Measurements from ENCODE around the gene DENND4B. TPM values are rescaled to one million over a fixed set of nuclear protein-coding genes. Genes with fewer than 3 reads are reported as not detected.

Gene DENND4B
- total RNA-seq, 2 donors from 2014 or later = 98.0 to 130 TPM

- H3K4me3 Mint-ChIP-seq = no peak overlapping the region
- H3K4me1 Mint-ChIP-seq = no peaks in the 10 kb centered on the region
- ATAC-seq (replicated peaks) = no peak
- no peaks in the 10 kb centered on the region for H3K9me3 Mint-ChIP-seq
- no peaks in the 10 kb centered on the region for H3K27me3 Mint-ChIP-seq
- H3K27ac Mint-ChIP-seq = no peak overlapping the region
- peaks cover 51% of the 10 kb centered on the region for H3K36me3 Mint-ChIP-seq (ENCODE audit: low read depth)
These were observed 16.3 kb downstream of the DENND4B start for GRCh38 chr1:153929981-153930948.

DNA sequence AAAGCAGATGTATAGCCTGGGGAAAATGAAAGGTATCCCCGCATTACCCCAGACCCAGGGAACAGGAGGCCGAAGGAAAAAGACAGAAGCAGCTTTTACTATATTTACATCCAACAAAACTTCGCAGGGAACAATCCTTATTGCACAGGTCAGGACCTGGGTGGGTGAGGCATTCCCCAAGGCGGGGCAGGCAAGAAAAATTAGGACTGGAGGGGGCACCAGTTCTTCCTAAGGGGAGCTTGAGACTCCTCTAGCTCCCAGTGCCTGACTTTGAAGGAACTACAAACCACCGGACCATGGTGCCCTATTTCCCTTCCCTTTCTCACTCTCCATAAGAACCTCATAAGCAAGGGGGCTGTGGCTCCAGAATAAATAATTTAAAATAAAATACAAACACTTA lies 17.1 kb downstream of the DENND4B start:
- Mint-ChIP-seq H3K27ac (peak overlapping the region; percentile 12), H3K4me3 (no peak overlapping the region), H3K36me3 (ENCODE audit: low read depth) (peaks cover 43% of the 10 kb centered on the region), H3K27me3 (no peaks in the 10 kb centered on the region), H3K9me3 (no peaks in the 10 kb centered on the region), H3K4me1 (no peaks in the 10 kb centered on the region)
- no peak for ATAC-seq (replicated peaks)

DNA sequence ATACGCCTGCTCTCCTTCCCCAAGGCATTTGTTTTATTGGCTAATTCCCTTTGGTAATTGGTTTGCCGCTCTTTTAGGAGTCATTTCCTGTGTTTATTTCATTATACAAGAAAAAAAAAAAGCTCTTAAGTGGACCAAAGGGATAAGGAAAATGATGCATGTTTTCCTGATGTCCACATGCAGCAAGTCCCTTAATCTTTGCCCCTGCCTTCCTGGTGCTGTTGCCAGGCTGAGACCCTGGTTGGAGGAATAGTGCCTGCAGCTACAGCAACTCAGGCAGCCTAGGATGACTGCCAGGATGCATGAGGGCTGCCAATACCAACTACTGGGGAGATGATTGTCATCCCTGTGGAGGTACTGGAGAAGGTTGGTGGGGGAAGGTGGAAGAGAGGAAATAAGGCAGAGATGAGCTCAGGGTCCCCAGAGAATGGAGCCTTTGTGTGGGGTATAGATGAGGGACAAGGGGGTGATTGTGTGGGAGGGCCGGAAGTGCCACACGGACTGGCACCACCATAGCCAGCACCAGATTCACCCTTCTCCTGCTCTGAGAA lies 17.7 kb downstream of the DENND4B start:
- H3K4me3 Mint-ChIP-seq = no peak overlapping the region
- peak overlapping the region; percentile 12 for H3K27ac Mint-ChIP-seq
- H3K9me3 Mint-ChIP-seq = no peaks in the 10 kb centered on the region
- no peaks in the 10 kb centered on the region for H3K27me3 Mint-ChIP-seq
- ATAC-seq (replicated peaks) = no peak
- H3K4me1 Mint-ChIP-seq = no peaks in the 10 kb centered on the region
- peaks cover 37% of the 10 kb centered on the region for H3K36me3 Mint-ChIP-seq (ENCODE audit: low read depth)

DNA sequence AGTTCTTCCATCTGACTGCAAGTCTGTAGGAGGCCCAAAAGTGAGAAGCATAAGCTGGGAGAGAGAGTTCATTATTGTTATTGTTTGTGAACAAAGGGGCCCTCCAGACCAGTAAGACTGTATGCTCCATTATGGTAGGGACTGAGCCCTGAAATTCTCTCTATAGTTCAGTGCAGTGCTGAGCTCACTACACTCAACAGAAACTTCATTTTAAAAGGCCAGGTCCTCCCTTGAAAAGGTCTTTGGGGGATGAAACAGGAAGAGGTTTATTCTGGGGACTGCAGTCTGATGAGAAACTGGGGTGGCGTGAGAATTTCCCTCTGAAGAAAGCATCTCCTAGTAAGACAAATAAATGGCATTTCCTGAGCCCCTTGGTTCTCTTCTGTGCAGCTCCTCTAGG lies 18.3 kb downstream of the DENND4B start:
- H3K4me3 Mint-ChIP-seq = no peak overlapping the region
- peaks cover 39% of the 10 kb centered on the region for H3K36me3 Mint-ChIP-seq (ENCODE audit: low read depth)
- no peaks in the 10 kb centered on the region for H3K4me1 Mint-ChIP-seq
- no peaks in the 10 kb centered on the region for H3K27me3 Mint-ChIP-seq
- peak overlapping the region; percentile 20 for H3K27ac Mint-ChIP-seq
- no peaks in the 10 kb centered on the region for H3K9me3 Mint-ChIP-seq
- ATAC-seq (replicated peaks) = no peak

- H3K27me3 Mint-ChIP-seq = no peaks in the 10 kb centered on the region
- H3K27ac Mint-ChIP-seq = no peak overlapping the region
- ATAC-seq (replicated peaks) = no peak
- no peak overlapping the region for H3K4me3 Mint-ChIP-seq
- peaks cover 33% of the 10 kb centered on the region for H3K36me3 Mint-ChIP-seq (ENCODE audit: low read depth)
- peaks cover 3% of the 10 kb centered on the region for H3K4me1 Mint-ChIP-seq
- no peaks in the 10 kb centered on the region for H3K9me3 Mint-ChIP-seq
These were observed 20.1 kb downstream of the DENND4B start for GRCh38 chr1:153926405-153926804.

DNA sequence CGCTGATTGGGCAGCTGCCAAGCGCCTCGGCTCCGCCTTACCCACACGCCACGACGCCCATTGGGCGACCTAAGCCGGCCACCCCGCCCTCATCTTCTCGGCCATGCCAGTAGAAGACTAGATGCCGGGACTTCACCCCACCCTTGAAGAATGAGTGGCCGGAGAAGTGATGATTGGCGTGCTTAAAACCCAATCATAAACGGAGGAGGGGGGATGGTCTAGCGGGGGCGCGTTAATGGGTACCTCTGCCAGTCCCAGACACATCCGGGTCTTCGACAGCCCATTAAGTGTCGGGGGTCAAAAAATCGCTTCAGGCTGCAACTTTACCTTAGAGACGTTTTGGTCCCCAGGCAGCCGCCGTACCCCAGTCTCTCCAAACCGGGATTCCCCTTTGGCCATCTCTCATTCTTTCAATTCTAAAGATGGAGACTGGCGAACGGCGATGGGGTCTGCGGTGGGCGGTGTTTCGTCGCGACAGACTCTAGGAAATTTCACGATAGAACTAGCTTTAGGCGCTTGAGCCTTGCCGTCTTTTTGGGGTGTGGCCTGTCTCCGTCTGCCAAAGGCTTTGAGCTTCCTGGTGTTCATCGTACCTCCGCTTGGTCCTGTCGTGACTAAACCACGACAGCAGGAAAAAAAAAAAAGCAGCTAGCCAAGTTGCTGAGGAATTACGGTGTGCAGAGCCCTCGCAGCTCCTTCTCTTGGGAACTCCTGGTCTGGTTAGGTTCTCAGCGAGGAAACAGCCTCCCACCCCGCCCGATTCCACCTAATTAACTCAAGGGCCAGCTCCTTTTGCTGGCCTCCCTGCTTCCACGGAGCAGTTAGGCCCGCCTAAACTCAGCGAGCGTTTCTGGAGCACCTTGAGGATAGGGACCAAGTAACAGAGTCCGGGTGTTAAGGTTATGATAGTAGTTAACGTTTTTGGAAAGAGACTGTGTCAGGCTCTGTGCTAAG lies 23.3 kb downstream of the DENND4B start, which contains the start of gene GATAD2B:
TSS of gene GATAD2B (minus strand) at position 1 of the 954 bp plus-strand sequence. CDS start 94,625 bp downstream, outside the sequence.
- Mint-ChIP-seq H3K36me3 (ENCODE audit: low read depth) (peaks cover 34% of the 10 kb centered on the region), H3K27ac (peak within 1 kb of the TSS; percentile 92), H3K27me3 (no peaks in the 10 kb centered on the region), H3K4me3 (peak within 1 kb of the TSS; percentile 96), H3K9me3 (no peaks in the 10 kb centered on the region), H3K4me1 (peaks cover 21% of the 10 kb centered on the region)
- ATAC-seq (replicated peaks) = peak; percentile 95

DNA sequence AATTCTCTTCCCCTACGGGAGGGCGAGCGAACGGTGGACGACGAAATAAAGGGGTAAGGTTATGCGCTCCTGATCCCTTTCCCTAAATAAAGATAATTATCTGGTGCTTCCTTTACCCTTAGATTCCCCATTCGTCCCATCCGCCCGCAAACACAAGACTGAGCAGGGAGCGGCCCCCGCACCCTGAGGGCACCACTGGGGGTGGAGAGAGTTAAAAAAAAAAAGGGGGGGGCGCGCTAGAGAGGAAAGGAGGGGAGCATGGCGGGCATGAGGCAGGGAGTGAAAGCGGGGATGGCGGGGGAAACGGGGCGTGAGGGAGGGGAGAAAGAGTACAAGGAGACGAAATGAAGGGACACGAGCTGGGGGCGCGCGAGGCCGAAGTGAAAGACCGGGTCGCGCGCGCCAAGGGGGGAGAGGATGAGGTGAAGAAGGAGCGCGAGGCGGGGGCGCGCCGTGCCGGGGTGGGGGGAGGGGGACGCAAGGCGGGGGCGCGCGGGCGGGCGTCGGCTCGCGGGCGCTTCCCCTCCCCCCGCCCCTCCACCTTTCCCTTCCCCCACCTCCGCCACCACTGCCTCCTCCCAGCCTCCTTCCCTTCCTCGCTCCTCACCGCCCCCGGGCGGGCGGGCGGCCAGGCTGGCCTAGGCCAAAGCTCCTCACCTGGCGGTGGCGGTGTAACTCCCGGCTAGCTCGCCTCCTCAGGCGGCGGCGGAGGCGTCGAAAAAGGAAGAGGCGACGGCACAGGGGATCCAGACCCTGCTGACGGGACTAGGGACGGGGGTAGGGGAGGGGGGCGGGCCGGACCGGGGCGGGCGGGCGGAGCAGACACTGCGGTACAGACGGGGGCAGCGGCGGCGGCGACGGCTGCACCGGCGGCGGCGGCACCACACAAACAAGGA lies 24.2 kb downstream of the DENND4B start:
- ATAC-seq (replicated peaks) = peak; percentile 20
- Mint-ChIP-seq H3K27me3 (no peaks in the 10 kb centered on the region), H3K36me3 (ENCODE audit: low read depth) (peaks cover 43% of the 10 kb centered on the region), H3K9me3 (no peaks in the 10 kb centered on the region), H3K4me1 (peaks cover 21% of the 10 kb centered on the region), H3K4me3 (peak overlapping the region; percentile 96), H3K27ac (peak overlapping the region; percentile 92)

DNA sequence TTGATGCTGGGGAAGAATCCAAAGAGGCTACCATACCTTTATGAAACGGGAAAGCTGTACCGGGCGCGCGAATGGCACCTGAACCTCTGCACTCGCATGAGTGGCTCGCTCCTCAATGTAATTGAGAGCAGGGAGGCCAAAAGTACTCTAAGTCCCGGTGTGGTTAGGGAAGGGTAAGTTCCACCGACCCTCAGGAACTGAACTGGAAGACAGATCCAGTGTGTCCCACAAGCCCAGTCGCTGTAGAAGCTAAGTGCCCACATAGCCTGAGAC lies 24.8 kb downstream of the DENND4B start:
- Mint-ChIP-seq H3K27ac (peak overlapping the region; percentile 92), H3K4me1 (peaks cover 21% of the 10 kb centered on the region)
- no peak for ATAC-seq (replicated peaks)

GRCh38 chr1:153921080-153921802 lies 25.3 kb downstream of the DENND4B start:
- H3K9me3 Mint-ChIP-seq = no peaks in the 10 kb centered on the region
- H3K27ac Mint-ChIP-seq = peak overlapping the region; percentile 92
- no peaks in the 10 kb centered on the region for H3K27me3 Mint-ChIP-seq
- H3K36me3 Mint-ChIP-seq (ENCODE audit: low read depth) = peaks cover 48% of the 10 kb centered on the region
- H3K4me3 Mint-ChIP-seq = peak overlapping the region; percentile 96
- H3K4me1 Mint-ChIP-seq = peaks cover 22% of the 10 kb centered on the region
- ATAC-seq (replicated peaks) = no peak

More for the DNA sequence above, 24.8 kb downstream of the DENND4B start:
- peak overlapping the region; percentile 96 for H3K4me3 Mint-ChIP-seq
- peaks cover 44% of the 10 kb centered on the region for H3K36me3 Mint-ChIP-seq (ENCODE audit: low read depth)
- H3K9me3 Mint-ChIP-seq = no peaks in the 10 kb centered on the region
- no peaks in the 10 kb centered on the region for H3K27me3 Mint-ChIP-seq

DNA sequence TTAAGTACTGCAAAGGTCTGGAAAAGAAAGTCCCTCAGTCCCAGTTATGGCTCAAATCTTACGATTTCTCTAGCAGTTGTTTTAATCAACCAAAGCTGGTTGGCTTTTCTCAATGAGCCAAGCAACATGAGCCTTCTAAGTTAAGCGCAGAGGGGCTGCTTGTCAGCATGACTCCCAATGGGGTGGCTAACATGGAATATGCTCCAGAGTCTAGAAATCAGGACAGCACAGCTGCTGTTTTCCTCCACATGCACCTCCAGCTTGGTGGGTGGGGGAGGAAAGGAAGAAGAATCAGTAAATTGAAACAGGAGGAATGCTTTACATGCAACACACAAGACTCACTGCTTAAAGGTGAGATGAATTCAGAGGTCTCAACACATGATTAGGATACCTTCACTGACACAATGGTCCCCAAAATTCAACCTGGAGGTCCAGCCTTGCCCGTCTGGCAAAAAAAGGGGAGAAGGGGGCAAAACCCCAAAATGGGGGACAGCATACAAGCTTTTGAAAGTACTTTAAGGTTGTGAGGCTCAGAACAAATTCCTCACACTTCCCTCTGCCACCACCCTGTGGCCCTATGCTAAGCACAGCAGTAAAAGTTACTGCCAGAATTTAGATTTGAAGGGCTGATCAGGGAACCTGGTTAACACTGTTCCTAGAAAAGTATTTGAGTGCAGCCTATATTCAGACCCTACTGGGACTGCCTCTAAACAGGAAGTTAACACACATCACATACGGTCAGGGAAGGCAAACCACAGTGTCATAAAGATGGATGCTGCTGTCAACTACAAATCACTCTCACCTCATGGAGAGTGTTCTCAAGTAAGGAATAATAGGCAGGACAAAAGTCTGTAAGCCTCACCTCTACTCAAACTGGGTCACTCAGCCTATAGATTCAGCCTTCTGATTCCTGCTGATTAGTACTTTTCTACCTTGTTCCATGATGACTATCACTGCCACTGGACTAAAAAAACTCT lies 26.4 kb downstream of the DENND4B start:
- Mint-ChIP-seq H3K4me3 (peak overlapping the region; percentile 96), H3K27ac (peak overlapping the region; percentile 92), H3K36me3 (ENCODE audit: low read depth) (peaks cover 57% of the 10 kb centered on the region), H3K9me3 (no peaks in the 10 kb centered on the region), H3K4me1 (peaks cover 25% of the 10 kb centered on the region), H3K27me3 (no peaks in the 10 kb centered on the region)
- ATAC-seq (replicated peaks) = no peak

DNA sequence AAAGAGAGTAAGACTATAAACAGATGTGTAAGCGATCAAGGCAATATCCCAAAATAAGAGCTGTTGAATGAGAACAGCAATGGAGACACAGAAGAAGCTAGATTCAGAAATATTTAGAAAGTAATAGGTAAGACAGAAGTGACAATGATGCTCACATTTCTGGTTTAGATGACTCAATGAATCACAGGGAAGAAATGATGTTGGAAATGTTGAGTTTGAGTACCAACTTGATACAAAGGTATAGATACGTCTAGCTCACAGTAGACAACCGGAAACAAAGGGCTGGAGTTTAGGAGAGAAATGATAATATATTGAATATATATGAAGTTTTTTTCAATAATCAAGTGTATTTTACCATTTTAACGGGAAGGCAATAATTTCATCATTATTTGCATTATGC lies 30.2 kb downstream of the DENND4B start:
- ATAC-seq (replicated peaks) = peak; percentile 59
- H3K4me1 Mint-ChIP-seq = peaks cover 32% of the 10 kb centered on the region
- no peak overlapping the region for H3K27ac Mint-ChIP-seq
- no peak overlapping the region for H3K4me3 Mint-ChIP-seq
- peaks cover 58% of the 10 kb centered on the region for H3K36me3 Mint-ChIP-seq (ENCODE audit: low read depth)
- H3K27me3 Mint-ChIP-seq = no peaks in the 10 kb centered on the region
- H3K9me3 Mint-ChIP-seq = no peaks in the 10 kb centered on the region

DNA sequence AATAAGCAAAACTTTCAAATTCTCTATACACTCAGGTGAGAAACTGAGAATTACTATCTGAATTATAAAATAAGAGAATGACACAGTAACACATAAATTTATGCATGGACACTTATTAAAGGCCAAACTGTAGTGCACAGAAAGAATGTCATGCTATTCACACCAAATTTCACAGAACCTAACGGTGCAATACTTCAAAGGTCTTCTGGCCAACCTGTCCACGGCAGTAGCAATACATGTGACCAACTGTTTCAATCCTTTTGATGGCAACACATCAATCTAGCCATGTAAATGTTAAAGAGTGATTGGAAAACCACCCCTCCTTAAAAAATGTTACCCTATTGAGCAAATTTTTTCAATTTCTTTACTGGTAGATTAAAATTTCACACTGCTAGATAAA lies 34.2 kb downstream of the DENND4B start:
- Mint-ChIP-seq H3K27me3 (no peaks in the 10 kb centered on the region), H3K4me3 (no peak overlapping the region), H3K9me3 (no peaks in the 10 kb centered on the region), H3K36me3 (ENCODE audit: low read depth) (peaks cover 52% of the 10 kb centered on the region), H3K27ac (peak overlapping the region; percentile 62), H3K4me1 (peaks cover 21% of the 10 kb centered on the region)
- ATAC-seq (replicated peaks) = no peak
